ENCODE measurements around the gene LRRC43. TPM values are rescaled to one million over a fixed set of nuclear protein-coding genes. Genes with fewer than 3 reads are reported as not detected.

The LRRC43 gene
- total RNA-seq, 1 experiment from 2014 or later, result 0.46 TPM

DNA sequence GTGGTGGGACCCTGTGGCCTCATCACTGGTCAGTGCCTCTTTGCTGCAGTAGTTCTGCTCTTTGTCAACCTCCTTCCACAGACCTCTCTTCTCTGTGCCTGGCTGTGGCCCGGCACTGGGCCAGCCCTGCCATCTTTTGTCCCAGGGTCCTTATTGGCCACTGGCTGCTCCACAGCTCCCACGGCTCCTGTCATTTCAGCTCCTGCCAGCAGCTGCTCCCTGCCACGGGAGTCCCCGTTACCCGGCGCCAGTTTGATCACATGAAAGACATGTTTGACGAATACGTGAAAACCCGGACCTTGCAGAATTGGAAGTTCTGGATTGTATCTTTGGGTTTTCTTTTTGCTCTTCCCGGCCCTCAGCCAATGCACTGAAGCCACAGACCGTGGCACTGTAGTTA lies 44.3 kb upstream of the LRRC43 start:
- Histone ChIP-seq H3K56ac (ENCODE audit: insufficient read length, low read depth, low read length) (no peak overlapping the region), H2BK15ac (ENCODE audit: low read depth, low read length) (no peak overlapping the region), H3K27me3 (ENCODE audit: insufficient read depth, low read length) (no peaks in the 10 kb centered on the region), H4K8ac (replicated peaks; ENCODE audit: insufficient read length, low read depth, low read length) (no peak overlapping the region), H2BK12ac (ENCODE audit: insufficient read length, low read depth, low read length) (no peak overlapping the region), H2BK120ac (ENCODE audit: low read depth, low read length, poor library complexity, severe bottlenecking) (no peak overlapping the region), H3K9me3 (ENCODE audit: control insufficient read depth, low read depth, low read length) (peaks cover 20% of the 10 kb centered on the region), H2BK20ac (ENCODE audit: low read depth, low read length, poor library complexity, severe bottlenecking) (no peak overlapping the region), H2AK5ac (ENCODE audit: insufficient read length, low read length) (no peak overlapping the region), H3K18ac (ENCODE audit: insufficient read length, low read depth, low read length) (no peak overlapping the region), H3K4me2 (ENCODE audit: insufficient read depth, insufficient read length, low read length) (no peak overlapping the region), H3K4ac (ENCODE audit: low read depth, low read length) (no peak overlapping the region), H3K79me2 (ENCODE audit: insufficient read depth, low read length) (no peaks in the 10 kb centered on the region), H3K4me1 (ENCODE audit: insufficient read depth, low read length) (no peaks in the 10 kb centered on the region), H4K91ac (ENCODE audit: insufficient read length, low read depth, low read length) (no peak overlapping the region), H2AFZ (ENCODE audit: low read length) (no peak overlapping the region), H3K14ac (ENCODE audit: insufficient read depth, low read length) (no peak overlapping the region), H3K23ac (ENCODE audit: insufficient read length, low read depth, low read length) (no peak overlapping the region), H3K27ac (ENCODE audit: insufficient read length, low read depth, low read length) (no peak overlapping the region), H3K23me2 (ENCODE audit: insufficient read length, low read depth, low read length, poor library complexity, severe bottlenecking) (no peaks in the 10 kb centered on the region), H2BK5ac (ENCODE audit: insufficient read length, low read length) (no peak overlapping the region), H4K5ac (ENCODE audit: insufficient read length, low read depth, low read length) (no peak overlapping the region), H3T11ph (ENCODE audit: low read length) (no peak overlapping the region), H4K20me1 (ENCODE audit: control insufficient read depth, insufficient read depth, insufficient read length) (no peaks in the 10 kb centered on the region), H3K9ac (ENCODE audit: extremely low read depth, insufficient read length, low read length) (no peak overlapping the region), H3K79me1 (ENCODE audit: insufficient read depth, low read depth, low read length, poor library complexity, severe bottlenecking) (no peaks in the 10 kb centered on the region)
- Mint-ChIP-seq H3K27ac (no peak overlapping the region), H3K27me3 (ENCODE audit: low read depth) (no peaks in the 10 kb centered on the region; the same call in 1 of the 2 replicates), H3K36me3 (ENCODE audit: insufficient read depth in 1 of 3, low read depth in 3 of 3) (peaks cover 52 to 59% (median 53%) of the 10 kb centered on the region in 3 experiments), H3K9me3 (peaks cover 21 to 24% of the 10 kb centered on the region in 2 experiments), H3K4me3 (no peak overlapping the region), H3K4me1 (peaks cover 0 to 13% of the 10 kb centered on the region in 2 experiments; a peak in 2 of 4 replicates)
- whole genome bisulfite sequencing (ENCODE audit: extremely low coverage, insufficient read length, low lambda C conversion rate), result no CpG with 5 or more reads among the region's 11 CpGs
- no peak for DNase-seq
- TF ChIP-seq, protein P1, sequence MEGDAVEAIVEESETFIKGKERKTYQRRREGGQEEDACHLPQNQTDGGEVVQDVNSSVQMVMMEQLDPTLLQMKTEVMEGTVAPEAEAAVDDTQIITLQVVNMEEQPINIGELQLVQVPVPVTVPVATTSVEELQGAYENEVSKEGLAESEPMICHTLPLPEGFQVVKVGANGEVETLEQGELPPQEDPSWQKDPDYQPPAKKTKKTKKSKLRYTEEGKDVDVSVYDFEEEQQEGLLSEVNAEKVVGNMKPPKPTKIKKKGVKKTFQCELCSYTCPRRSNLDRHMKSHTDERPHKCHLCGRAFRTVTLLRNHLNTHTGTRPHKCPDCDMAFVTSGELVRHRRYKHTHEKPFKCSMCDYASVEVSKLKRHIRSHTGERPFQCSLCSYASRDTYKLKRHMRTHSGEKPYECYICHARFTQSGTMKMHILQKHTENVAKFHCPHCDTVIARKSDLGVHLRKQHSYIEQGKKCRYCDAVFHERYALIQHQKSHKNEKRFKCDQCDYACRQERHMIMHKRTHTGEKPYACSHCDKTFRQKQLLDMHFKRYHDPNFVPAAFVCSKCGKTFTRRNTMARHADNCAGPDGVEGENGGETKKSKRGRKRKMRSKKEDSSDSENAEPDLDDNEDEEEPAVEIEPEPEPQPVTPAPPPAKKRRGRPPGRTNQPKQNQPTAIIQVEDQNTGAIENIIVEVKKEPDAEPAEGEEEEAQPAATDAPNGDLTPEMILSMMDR (conservative IDR thresholded peaks at IDR 0.05), result no peak
